Psoas muscle (tissue), 8 donors: Measurements from ENCODE around the gene ZNF783. TPM values are rescaled to one million over a fixed set of nuclear protein-coding genes. Genes with fewer than 3 reads are reported as not detected.

Experiments
- ATAC-seq, 4 donors: fragments of 200-7000 bp; cut with Tn5 transposase; one replicate each; pipeline ENCODE4 v1.9.1; 2020; ENCODE audit warnings: moderate library complexity in 3 of 4, mild to moderate bottlenecking in 2 of 4
- DNase-seq, 2 donors: peaks; one replicate each; pipeline ENCODE4 v3.0.0-alpha.2; 2020
- H3K27ac ChIP-seq: fragments of 200-600 bp; one replicate; pipeline ENCODE4 v1.8.0; 2022
- H3K27me3 ChIP-seq, 3 donors: fragments of 200-600 bp in 1 of 3; one replicate each; pipeline versions ENCODE4 v1.6.1 to v1.8.0; 2013 to 2022; ENCODE audit warnings: low read length in 2 of 3, mild to moderate bottlenecking in 2 of 3, moderate library complexity in 1 of 3; ENCODE audit not compliant: insufficient read depth in 3 of 3
- H3K36me3 ChIP-seq, 2 donors: fragments of 200-600 bp in 1 of 2; one replicate each; pipeline versions ENCODE4 v1.6.1 to v1.8.0; 2013 to 2022; ENCODE audit warnings: low read depth in 1 of 2, mild to moderate bottlenecking in 1 of 2, moderate library complexity in 1 of 2; ENCODE audit not compliant: insufficient read depth in 1 of 2
- H3K4me1 ChIP-seq: fragments of 200-600 bp; one replicate; pipeline ENCODE4 v1.8.0; 2022
- H3K4me3 ChIP-seq: fragments of 200-600 bp; one replicate; pipeline ENCODE4 v1.8.0; 2022; ENCODE audit warnings: mild to moderate bottlenecking
- H3K9me3 ChIP-seq: fragments of 200-600 bp; one replicate; pipeline ENCODE4 v1.8.0; 2022
- CTCF ChIP-seq: fragments of 200-600 bp; IDR thresholded peaks from one replicate; pipeline ENCODE4 v1.8.0; 2022; ENCODE audit warnings: antibody characterized with exemption
- WGBS, 3 donors: extraction: QIAGEN DNeasy Blood & Tissue Kit; methylation state at CpG; one replicate each; pipeline versions ENCODE4 v1.1.6 to v1.1.7; 2013; 5-methylcytosine and 5-hydroxymethylcytosine counted together
- intact Hi-C, 2 donors: fragments of 100-400 bp; cut with DNase I; formaldehyde crosslinking; loops; one replicate each; pipeline versions ENCODE4 v1.11.0 to v1.14.2; 2022
- polyA plus RNA-seq, 3 donors: library from polyadenylated mRNA; stranded (reverse); fragments of 200-250 nt; gene quantifications; one replicate each; pipeline ENCODE4 v1.2.3, GENCODE V29; 2013
- total RNA-seq, 4 donors: library from RNA; stranded (reverse); fragmentation: NEBNext Ultra II Directional in 2 of 4; extraction: Animal tissue kit (Norgen Biotek cat#: 25700) in 2 of 4; gene quantifications; one replicate each; pipeline versions ENCODE4 v1.2.1 to v1.2.4, GENCODE V29; 2021 to 2023
- donor health status: healthy with polysubstance abuse.
- donor health status: DM: no; HTN: no; CAD: no; lungs with moderate emphysema.
- donor health status: Bipolar disorder and iron deficiency.
- donor health status: healthy.
- donor health status: DM: yes; HTN: yes; CAD: no.
- donor health status: DM: no; HTN: no; CAD: no.
- donor health status: DM: no; HTN: no; CAD: no.
- donor health status: DM: yes; HTN: yes; CAD: no.

The ZNF783 gene
- total and polyA plus RNA-seq, 7 donors, result 4.2 to 11.1 (median 6.3) TPM

GRCh38 chr7:149253665-149254064 is 8.3 kb upstream of the ZNF783 start:
- no peak for DNase-seq
- H3K4me1 ChIP-seq, result peaks cover 19% of the 10 kb centered on the region
- no peak overlapping the region for H3K4me3 ChIP-seq
- no peaks in the 10 kb centered on the region for H3K9me3 ChIP-seq
- peak overlapping the region; percentile 36 for H3K27ac ChIP-seq
- intact Hi-C loops, result no loop called here
- no peaks in the 10 kb centered on the region for H3K27me3 ChIP-seq
- 77 to 82% (median 79%) methylated on average over 7 of the region's 7 CpGs for WGBS, 3 donors
- peaks cover 2 to 68% of the 10 kb centered on the region in 2 donors for H3K36me3 ChIP-seq
- no peak for TF ChIP-seq CTCF
- peak in 3 of 4 donors; percentile 40 to 55 (median 43) for ATAC-seq

- Histone ChIP-seq H3K27me3 (no peaks in the 10 kb centered on the region), H3K9me3 (no peaks in the 10 kb centered on the region), H3K4me1 (peaks cover 19% of the 10 kb centered on the region), H3K27ac (peak overlapping the region; percentile 36), H3K36me3 (peaks cover 2 to 68% of the 10 kb centered on the region in 2 donors), H3K4me3 (no peak overlapping the region)
- DNase-seq (no peak), ATAC-seq (peak in 3 of 4 donors; percentile 34 to 50 (median 37))
- no peak for TF ChIP-seq CTCF
- 73 to 82% (median 74%) methylated on average over 16 of the region's 16 CpGs for WGBS, 3 donors
- intact Hi-C loops, result no loop called here
These were observed 7.7 kb upstream of the ZNF783 start for GRCh38 chr7:149254181-149254858.

- peak in 2 of 4 donors; percentile 36 to 45 for ATAC-seq
- TF ChIP-seq CTCF, result no peak
These were observed 6.8 kb upstream of the ZNF783 start for GRCh38 chr7:149255174-149255573.

GRCh38 chr7:149256568-149256967 is 5.4 kb upstream of the ZNF783 start:
- H3K9me3 ChIP-seq, result no peaks in the 10 kb centered on the region
- intact Hi-C loops, result no loop called here
- H3K36me3 ChIP-seq, result peaks cover 2 to 51% of the 10 kb centered on the region in 2 donors
- no peak for ATAC-seq
- H3K27ac ChIP-seq, result no peak overlapping the region
- no peak overlapping the region for H3K4me3 ChIP-seq
- DNase-seq, result no peak
- H3K27me3 ChIP-seq, result no peaks in the 10 kb centered on the region
- peaks cover 19% of the 10 kb centered on the region for H3K4me1 ChIP-seq
- TF ChIP-seq CTCF, result no peak
- WGBS, 3 donors, result 87 to 91% (median 88%) methylated on average over 4 of the region's 4 CpGs

More at GRCh38 chr7:149255174-149255573, 6.8 kb upstream of the ZNF783 start:
- Histone ChIP-seq H3K4me3 (no peak overlapping the region), H3K27ac (peak overlapping the region; percentile 57), H3K9me3 (no peaks in the 10 kb centered on the region), H3K36me3 (peaks cover 2 to 64% of the 10 kb centered on the region in 2 donors), H3K27me3 (no peaks in the 10 kb centered on the region), H3K4me1 (peaks cover 19% of the 10 kb centered on the region)
- intact Hi-C loops, result no loop called here
- WGBS, 3 donors, result 81 to 86% (median 86%) methylated on average over 5 of the region's 5 CpGs
- DNase-seq, result no peak
